ENCODE data around the gene TBC1D24.
A peak's percentile ranks its signal among the peaks of the same experiment; 100 is the strongest.

The TBC1D24 gene

DNA sequence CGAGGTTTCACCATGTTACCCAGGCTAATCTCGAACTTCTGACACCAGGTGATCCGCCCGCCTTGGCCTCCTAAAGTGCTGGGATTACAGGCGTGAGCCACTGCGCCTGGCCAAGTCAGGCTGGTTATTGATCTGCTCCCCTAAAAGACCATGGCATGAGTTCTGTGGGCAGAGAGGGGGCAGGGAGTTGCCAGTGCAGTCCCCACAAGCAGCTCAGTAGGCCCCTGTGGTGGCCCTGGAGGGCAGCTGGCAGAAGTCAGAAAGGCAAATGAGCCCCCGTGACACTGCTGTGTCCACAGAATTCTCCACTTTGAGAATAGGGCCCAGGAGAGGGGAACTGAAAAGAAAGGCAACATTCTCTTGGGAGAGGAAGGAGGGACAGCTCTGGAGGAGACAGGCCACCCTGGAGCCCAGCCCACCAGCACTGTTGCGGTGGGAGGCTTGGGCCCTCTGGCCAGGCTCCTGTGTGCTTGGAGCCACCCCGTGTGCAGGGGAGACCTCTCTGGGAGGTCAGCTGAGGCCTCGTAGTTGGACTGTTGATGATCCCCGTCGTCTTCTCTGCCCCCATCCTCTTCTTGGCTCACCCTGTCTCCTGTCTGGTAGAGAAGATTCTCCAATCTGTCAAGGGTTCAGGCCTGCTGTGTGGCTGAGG, 43.2 kb downstream of the TBC1D24 start:
- no peak for DNase-seq (ENCODE audit: low spot score)

GRCh38 chr16:2518823-2519710, 44.1 kb downstream of the TBC1D24 start:
- DNase-seq (ENCODE audit: low spot score): no peak

DNA sequence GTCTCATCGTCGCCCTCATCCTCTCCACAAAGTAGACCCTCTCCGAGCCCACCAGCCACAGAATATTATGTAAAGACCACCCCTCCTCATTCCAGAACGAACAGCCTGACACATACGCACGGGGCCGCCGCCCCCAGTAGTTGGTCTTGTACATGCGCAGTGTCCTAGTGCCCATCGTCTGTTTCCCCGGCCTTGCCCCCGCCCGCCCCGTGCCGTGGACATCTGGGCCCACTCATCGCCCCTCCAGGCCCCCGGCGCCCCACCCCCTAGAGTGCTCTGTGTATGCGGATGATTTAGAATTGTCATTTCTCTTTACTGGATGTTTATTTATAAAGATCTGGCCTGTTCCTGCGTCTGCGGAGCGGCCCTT, 44.8 kb downstream of the TBC1D24 start:
- DNase-seq (ENCODE audit: low spot score): no peak

DNA sequence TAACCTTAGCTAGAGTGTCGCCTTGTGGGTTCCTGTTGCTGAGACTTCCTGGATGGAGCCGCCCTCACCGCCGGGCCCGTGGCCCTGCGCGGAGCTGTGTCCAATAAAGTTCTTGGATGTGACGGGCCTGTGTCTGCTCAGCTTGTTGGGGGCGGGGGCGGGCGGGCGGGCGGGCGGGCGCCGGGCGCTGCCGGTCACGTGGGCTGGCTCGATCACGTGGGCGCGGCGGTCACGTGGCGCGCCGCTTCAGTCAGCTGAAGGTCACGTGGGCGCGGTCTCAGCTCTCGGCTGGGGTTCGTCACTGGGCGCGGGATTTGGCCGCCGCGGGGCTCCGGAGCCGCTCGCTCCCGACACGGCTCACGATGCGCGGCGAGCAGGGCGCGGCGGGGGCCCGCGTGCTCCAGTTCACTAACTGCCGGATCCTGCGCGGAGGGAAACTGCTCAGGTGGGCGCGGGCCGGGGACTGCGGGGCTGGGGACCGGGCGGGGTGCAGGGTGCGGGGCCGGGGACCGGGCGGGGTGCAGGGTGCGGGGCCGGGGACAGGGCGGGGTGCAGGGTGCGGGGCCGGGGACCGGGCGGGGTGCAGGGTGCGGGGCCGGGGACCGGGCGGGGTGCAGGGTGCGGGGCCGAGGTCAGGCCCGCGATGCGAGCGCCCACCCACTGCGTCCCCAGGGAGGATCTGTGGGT, 45.3 kb downstream of the TBC1D24 start, which contains the start of gene AMDHD2:
TSS of gene AMDHD2 (plus strand) at position 275 of the 687 bp plus-strand sequence. CDS start at position 363, 88 bp downstream.
- DNase-seq (ENCODE audit: low spot score): peak; percentile 90

- peak; percentile 78 for DNase-seq (ENCODE audit: low spot score)
Measured at GRCh38 chr16:2520784-2521531, 46.0 kb downstream of the TBC1D24 start.

DNA sequence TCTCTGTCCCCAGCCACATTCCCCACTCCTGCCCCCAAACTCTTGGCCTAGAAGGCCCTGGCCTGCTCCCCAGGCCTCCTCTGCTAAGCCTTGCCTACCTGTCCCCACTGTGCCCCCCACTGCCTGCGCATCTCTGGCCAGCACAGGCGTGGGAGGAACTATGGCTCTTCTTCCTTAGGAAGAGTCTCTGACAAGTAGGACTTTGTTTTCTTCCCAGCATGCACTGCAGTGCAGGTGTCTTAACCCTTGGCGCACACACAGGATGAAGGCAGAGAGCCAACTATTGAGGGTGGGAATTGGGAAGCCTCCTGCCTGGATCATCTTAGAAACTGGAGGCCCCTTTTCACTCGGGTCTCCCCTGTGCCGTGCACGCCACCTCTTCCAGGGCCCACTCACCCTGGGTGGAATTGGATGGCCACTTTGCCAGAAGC, 48.9 kb downstream of the TBC1D24 start:
- no peak for DNase-seq (ENCODE audit: low spot score)

DNA sequence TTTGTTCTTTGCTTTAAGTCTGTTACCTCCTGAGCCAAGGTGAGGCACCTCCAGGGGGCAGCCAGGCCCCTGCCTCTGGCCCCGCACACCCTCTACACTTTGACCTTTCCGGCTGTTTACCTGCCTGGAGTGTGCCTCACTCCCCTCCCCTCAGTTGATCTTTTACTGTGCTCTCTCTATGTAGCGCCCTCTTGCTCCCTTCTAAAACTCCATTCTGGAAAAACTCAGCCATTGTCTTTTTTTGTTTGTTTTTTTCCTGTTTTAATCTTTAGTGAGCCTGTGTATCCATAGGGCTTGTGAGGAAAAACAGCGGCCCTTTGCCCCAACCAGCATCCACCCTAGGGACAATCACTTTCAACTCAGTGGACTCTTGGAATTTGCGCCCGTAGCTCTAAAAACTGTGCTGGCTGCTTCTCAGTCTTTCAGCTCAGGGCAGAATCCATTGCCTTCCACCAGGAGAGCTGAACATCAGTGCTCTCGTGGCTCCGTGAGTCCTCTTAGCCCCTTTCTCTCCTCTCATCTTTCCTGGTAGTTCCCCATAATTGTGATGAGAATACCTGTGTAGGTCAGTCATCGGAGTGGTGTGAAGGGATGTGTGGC, 49.5 kb downstream of the TBC1D24 start:
- no peak for DNase-seq (ENCODE audit: low spot score)

GRCh38 chr16:2526135-2526534, 51.2 kb downstream of the TBC1D24 start:
- DNase-seq (ENCODE audit: low spot score): no peak

DNA sequence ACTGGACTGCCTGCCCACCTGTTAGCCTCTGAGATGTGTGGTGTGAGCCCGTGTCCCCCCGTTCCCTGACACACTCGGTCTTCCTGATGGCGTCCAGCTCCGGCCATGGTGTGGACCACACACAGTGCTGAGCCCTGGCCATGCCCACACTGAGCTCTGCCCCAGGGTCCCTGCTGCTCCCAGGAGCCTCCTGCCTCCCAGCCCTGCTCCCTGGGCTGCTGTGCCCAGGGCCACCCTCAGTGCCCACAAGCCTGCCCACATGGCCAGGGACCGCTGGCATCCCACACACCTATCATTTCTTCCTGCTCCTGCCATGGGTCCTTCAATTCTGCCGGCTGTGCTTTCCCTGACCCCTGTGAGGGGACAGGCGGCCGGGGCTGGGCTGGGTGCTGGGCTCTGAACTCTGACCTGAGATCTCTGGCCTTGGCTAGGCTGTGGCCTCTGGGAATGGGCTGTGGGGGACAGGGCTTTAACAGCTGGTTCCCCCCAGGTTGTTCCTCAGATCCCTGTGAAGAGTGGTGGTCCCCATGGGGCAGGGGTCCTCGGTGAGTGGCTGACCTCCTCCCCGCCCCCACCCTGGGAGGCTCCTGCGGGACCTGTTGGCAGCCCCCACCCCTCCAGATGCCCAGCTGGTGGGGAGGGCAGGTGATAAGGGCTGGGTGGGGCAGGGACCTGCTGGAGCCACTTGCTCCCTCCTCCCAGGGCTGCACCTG, 52.3 kb downstream of the TBC1D24 start:
- no peak for DNase-seq (ENCODE audit: low spot score)

DNA sequence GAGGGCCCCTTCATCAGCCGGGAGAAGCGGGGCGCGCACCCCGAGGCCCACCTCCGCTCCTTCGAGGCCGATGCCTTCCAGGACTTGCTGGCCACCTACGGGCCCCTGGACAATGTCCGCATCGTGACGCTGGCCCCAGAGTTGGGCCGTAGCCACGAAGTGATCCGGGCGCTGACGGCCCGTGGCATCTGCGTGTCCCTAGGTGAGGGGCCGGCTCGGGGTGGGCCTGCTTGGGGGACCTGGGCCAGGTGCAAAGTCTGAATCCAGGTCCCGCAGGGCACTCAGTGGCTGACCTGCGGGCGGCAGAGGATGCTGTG, 52.8 kb downstream of the TBC1D24 start:
- DNase-seq (ENCODE audit: low spot score): no peak

DNA sequence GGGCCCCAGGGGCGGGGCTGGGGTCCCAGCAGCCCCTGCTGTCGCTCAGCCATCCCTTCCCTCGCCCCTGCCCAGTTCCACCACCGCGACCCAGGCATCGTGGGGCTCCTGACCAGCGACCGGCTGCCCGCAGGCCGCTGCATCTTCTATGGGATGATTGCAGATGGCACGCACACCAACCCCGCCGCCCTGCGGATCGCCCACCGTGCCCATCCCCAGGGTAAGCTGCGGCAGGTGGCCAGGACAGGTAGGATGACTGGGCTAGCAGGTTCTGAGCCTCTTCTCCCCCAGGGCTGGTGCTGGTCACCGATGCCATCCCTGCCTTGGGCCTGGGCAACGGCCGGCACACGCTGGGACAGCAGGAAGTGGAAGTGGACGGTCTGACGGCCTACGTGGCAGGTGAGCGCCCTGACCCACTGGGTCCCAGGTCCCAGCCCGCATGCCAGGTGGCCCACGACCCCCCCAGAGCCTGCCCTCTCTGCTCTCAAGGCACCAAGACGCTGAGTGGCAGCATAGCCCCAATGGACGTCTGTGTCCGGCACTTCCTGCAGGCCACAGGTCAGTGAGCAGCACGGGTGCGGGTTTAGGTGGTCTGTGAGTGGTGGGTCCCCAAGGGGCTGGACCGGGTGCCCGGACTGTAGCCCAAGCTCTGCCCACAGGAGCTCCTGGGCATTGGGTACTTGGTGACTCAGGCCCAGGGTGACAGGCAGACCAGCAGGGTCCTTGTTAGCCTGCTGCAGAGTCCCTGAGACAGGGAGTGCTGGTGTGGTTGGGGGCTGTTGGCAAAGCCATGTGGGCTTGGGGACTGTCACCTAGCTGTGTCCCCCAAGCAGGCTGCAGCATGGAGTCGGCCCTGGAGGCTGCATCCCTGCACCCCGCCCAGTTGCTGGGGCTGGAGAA, 53.5 kb downstream of the TBC1D24 start:
- DNase-seq (ENCODE audit: low spot score): no peak

DNA sequence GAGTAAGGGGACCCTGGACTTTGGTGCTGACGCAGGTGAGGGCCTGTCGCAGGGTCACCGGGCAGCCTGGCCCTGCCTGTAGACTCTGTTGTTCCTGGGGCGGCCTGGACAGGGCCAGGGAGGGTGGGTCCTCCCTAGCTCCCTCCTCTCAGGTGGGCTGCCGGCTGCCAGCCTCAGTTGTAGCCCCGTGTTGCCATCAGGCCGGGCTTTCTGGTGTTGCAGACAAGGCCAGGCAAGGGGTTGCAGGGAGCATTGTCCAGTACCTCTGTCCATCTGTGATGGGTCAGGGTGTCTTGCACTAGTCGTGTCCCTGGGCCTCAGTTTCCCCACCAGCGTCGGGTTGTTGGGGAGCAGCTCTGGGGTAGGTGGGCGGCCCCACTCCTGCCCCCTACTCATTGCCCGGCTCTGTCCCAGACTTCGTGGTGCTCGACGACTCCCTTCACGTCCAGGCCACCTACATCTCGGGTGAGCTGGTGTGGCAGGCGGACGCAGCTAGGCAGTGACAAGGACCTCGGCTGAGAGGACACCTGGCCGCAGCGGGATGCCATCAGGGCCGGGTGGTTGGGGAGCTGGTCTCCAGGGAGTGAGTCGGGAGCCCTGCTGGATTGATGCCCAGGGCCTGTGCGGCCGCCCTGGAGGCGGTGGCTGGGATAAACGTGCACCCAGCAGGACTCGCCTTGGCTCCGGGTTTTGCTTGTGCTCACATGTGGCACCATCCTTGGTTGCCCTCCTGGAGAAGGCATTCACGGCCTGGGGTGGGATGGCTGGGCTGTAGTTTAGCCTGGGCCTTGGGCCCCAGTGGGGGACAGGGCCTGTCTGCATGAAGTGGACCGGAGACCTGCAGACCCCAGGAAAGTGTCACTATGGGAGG, 54.4 kb downstream of the TBC1D24 start:
- DNase-seq (ENCODE audit: low spot score): peak; percentile 31

DNA sequence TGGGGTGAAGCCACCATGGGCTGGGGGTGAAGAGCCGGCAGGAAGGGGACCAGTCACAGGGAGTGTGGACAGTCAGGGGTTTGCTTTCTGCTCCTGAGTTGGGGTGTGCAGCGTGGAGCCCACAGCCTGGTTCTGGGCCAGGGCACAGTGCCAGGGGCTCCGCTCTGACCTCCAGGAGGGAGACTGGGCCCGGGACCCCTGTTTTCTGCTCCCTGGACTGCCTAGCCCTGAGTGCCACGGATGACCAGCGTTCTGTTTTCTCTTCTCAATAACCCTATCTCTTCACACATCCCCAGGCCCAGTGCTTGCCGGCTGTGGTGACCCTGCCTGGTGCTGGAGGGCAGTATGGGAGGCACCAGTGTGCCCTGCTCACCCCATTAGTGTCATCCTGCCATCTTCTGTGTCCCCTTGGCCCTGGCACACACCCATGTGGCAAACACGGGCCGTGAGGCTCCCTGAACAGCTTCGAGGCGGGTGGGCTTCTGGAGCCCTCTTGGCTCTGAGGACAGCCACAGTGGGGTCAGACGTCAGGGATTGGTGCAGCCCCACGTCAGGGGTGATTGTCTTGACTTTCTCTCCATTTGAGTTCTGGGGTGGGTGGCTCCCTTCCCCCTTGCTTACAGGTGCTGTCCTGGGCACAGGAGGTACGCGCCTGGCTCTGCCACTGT, 55.2 kb downstream of the TBC1D24 start:
- no peak for DNase-seq (ENCODE audit: low spot score)

- DNase-seq (ENCODE audit: low spot score): no peak
Measured at GRCh38 chr16:2530629-2531318, 55.8 kb downstream of the TBC1D24 start.

GRCh38 chr16:2531371-2531695, 56.4 kb downstream of the TBC1D24 start, which contains the start of gene CEMP1:
Gene CEMP1, minus strand, starts transcription at chr16:2531408. Its CDS starts 335 bp downstream, at chr16:2531073.
- DNase-seq (ENCODE audit: low spot score): no peak

- peak; percentile 97 for DNase-seq (ENCODE audit: low spot score)
Measured at GRCh38 chr16:2531696-2532493, 57.0 kb downstream of the TBC1D24 start.
